Stimulated activated CD8-positive, alpha-beta memory T cell treated with anti-CD3 and anti-CD28 coated beads, Interleukin-4, amount 100 ng/mL, for 48 hours (primary cell): Measurements from ENCODE around the gene IL18.
"Not testable (repeated sequence)": the region's sequence is repeated elsewhere in the genome, so short reads cannot be mapped to it uniquely, and the experiment has no call there.

ENCODE experiments used
- DNase-seq: peaks from one replicate; pipeline ENCODE4 v3.0.0-alpha.2; 2020

The IL18 gene

GRCh38 chr11:112163875-112164685 lies at the start of gene IL18:
TSS of gene IL18 (minus strand) at chr11:112164094. CDS start at chr11:112155053, 9,041 bp downstream.
- DNase-seq: no peak

GRCh38 chr11:112212710-112213109 lies 48.8 kb upstream of the IL18 start:
- no peak for DNase-seq

GRCh38 chr11:112212290-112212689 lies 48.4 kb upstream of the IL18 start:
- DNase-seq: no peak

- DNase-seq: no peak
Measured at GRCh38 chr11:112211536-112211935, 47.6 kb upstream of the IL18 start.

GRCh38 chr11:112210890-112211289 lies 47.0 kb upstream of the IL18 start:
- DNase-seq: no peak

- DNase-seq: no peak
Measured at GRCh38 chr11:112206071-112206470, 42.2 kb upstream of the IL18 start.

- no peak for DNase-seq
Measured at GRCh38 chr11:112200252-112200651, 36.4 kb upstream of the IL18 start.

GRCh38 chr11:112199101-112199500 lies 35.2 kb upstream of the IL18 start:
- not testable (repeated sequence) for DNase-seq

GRCh38 chr11:112196519-112197087 lies 32.7 kb upstream of the IL18 start:
- no peak for DNase-seq

- no peak for DNase-seq
Measured at GRCh38 chr11:112195951-112196351, 32.1 kb upstream of the IL18 start.

GRCh38 chr11:112195113-112195512 lies 31.2 kb upstream of the IL18 start:
- not testable (repeated sequence) for DNase-seq

GRCh38 chr11:112186304-112186703 lies 22.4 kb upstream of the IL18 start:
- DNase-seq: no peak

GRCh38 chr11:112185883-112186282 lies 22.0 kb upstream of the IL18 start:
- DNase-seq: no peak

- no peak for DNase-seq
Measured at GRCh38 chr11:112182867-112183266, 19.0 kb upstream of the IL18 start.

GRCh38 chr11:112179601-112180000 lies 15.7 kb upstream of the IL18 start:
- DNase-seq: no peak

- no peak for DNase-seq
Measured at GRCh38 chr11:112178936-112179335, 15.0 kb upstream of the IL18 start.

- DNase-seq: no peak
Measured at GRCh38 chr11:112178428-112178827, 14.5 kb upstream of the IL18 start.

- no peak for DNase-seq
Measured at GRCh38 chr11:112177589-112177988, 13.7 kb upstream of the IL18 start.

GRCh38 chr11:112176077-112176476 lies 12.2 kb upstream of the IL18 start:
- DNase-seq: no peak

- no peak for DNase-seq
Measured at GRCh38 chr11:112175599-112175952, 11.7 kb upstream of the IL18 start.

GRCh38 chr11:112174789-112175598 lies 11.1 kb upstream of the IL18 start, which contains the start of gene BCO2:
TSS of gene BCO2 (plus strand) at chr11:112175512. CDS start at chr11:112175602, 90 bp downstream.
- DNase-seq: peak; percentile 73

GRCh38 chr11:112173152-112173551 lies 9.3 kb upstream of the IL18 start:
- no peak for DNase-seq

GRCh38 chr11:112172362-112172994 lies 8.6 kb upstream of the IL18 start:
- DNase-seq: no peak
